Neuronal stem cell (in vitro differentiated cells): ENCODE results near the gene SNRNP27.
A peak's percentile ranks its signal among the peaks of the same experiment; 100 is the strongest.

Experiments used
- DNase-seq: peaks from one replicate; pipeline ENCODE4 v3.0.0-alpha.2; 2013; ENCODE audit warnings: low spot score
- H2AFZ ChIP-seq: one replicate; pipeline ENCODE4 v1.6.1; 2013; ENCODE audit warnings: mild to moderate bottlenecking, low read length, inconsistent platforms
- H2AK5ac ChIP-seq: 2 replicates; pipeline ENCODE4 v1.6.1; 2013; ENCODE audit warnings: low read depth, mild to moderate bottlenecking, inconsistent platforms, low read length, moderate library complexity, mixed read lengths
- H2BK120ac ChIP-seq: 2 replicates; pipeline ENCODE4 v1.6.1; 2013; ENCODE audit warnings: low read depth, mild to moderate bottlenecking, inconsistent platforms, low read length, moderate library complexity, mixed read lengths
- H2BK12ac ChIP-seq: one replicate; pipeline ENCODE4 v1.6.1; 2013; ENCODE audit warnings: low read length, inconsistent platforms
- H2BK15ac ChIP-seq: 2 replicates; pipeline ENCODE4 v1.6.1; 2013; ENCODE audit warnings: mild to moderate bottlenecking, low read length, inconsistent platforms, mixed read lengths
- H2BK5ac ChIP-seq: one replicate; pipeline ENCODE4 v1.6.1; 2013; ENCODE audit warnings: inconsistent platforms, mild to moderate bottlenecking, low read length, moderate library complexity
- H3K14ac ChIP-seq: one replicate; pipeline ENCODE4 v1.6.1; 2013; ENCODE audit warnings: low read length, inconsistent platforms
- H3K18ac ChIP-seq: 2 replicates; pipeline ENCODE4 v1.6.1; 2013; ENCODE audit warnings: low read length, inconsistent platforms
- H3K23ac ChIP-seq: 2 replicates; pipeline ENCODE4 v1.6.1; 2013; ENCODE audit warnings: low read depth, mild to moderate bottlenecking, mixed read lengths, low read length, inconsistent platforms; ENCODE audit not compliant: poor library complexity
- H3K27ac ChIP-seq: replicated peaks from 3 replicates; pipeline ENCODE4 v1.5.1; 2013; ENCODE audit warnings: low read length, inconsistent platforms
- H3K27me3 ChIP-seq, 3 experiments: 2 replicates each; pipeline ENCODE4 v1.6.1; 2013; ENCODE audit warnings: low read length in 3 of 3, mild to moderate bottlenecking in 2 of 3, inconsistent platforms in 1 of 3, low read depth in 1 of 3, mixed read lengths in 1 of 3, moderate library complexity in 1 of 3; ENCODE audit not compliant: control insufficient read depth in 3 of 3, insufficient read depth in 3 of 3
- H3K36me3 ChIP-seq, 2 donors: replicated peaks in 1 of 2; 2 replicates each; pipeline ENCODE4 v1.6.1; 2013; ENCODE audit warnings: low read length in 2 of 2; ENCODE audit not compliant: control insufficient read depth in 2 of 2, insufficient read depth in 2 of 2
- H3K4ac ChIP-seq: 2 replicates; pipeline ENCODE4 v1.6.1; 2013; ENCODE audit warnings: inconsistent platforms, mild to moderate bottlenecking, low read length, moderate library complexity
- H3K4me1 ChIP-seq, 2 donors: 1 replicate in 1 of 2; 2 replicates in 1 of 2; pipeline ENCODE4 v1.6.1; 2013; ENCODE audit warnings: low read length in 2 of 2, low read depth in 1 of 2; ENCODE audit not compliant: control insufficient read depth in 2 of 2, insufficient read depth in 1 of 2
- H3K4me2 ChIP-seq: one replicate; pipeline ENCODE4 v1.6.1; 2013; ENCODE audit warnings: mild to moderate bottlenecking, low read length, inconsistent platforms; ENCODE audit not compliant: insufficient read depth, poor library complexity, severe bottlenecking
- H3K4me3 ChIP-seq, 2 donors: 2 replicates each; pipeline ENCODE4 v1.5.1; 2013; ENCODE audit warnings: low read length in 2 of 2, mild to moderate bottlenecking in 2 of 2, inconsistent platforms in 1 of 2, moderate library complexity in 1 of 2
- H3K79me1 ChIP-seq: one replicate; pipeline ENCODE4 v1.6.1; 2013; ENCODE audit warnings: low read depth, mild to moderate bottlenecking, inconsistent platforms, low read length, moderate library complexity
- H3K9ac ChIP-seq: one replicate; pipeline ENCODE4 v1.6.1; 2013; ENCODE audit warnings: mild to moderate bottlenecking, low read depth, low read length, inconsistent platforms; ENCODE audit not compliant: poor library complexity
- H3K9me3 ChIP-seq, 2 donors: replicated peaks in 1 of 2; 2 replicates each; pipeline versions ENCODE3 to v1.6.1; 2013; ENCODE audit warnings: low read length in 2 of 2, mild to moderate bottlenecking in 2 of 2, inconsistent platforms in 1 of 2, low read depth in 1 of 2, mixed read lengths in 1 of 2, moderate library complexity in 1 of 2; ENCODE audit not compliant: control insufficient read depth in 2 of 2, insufficient read depth in 1 of 2
- H4K8ac ChIP-seq: one replicate; pipeline ENCODE4 v1.6.1; 2013; ENCODE audit warnings: low read depth, mild to moderate bottlenecking, inconsistent platforms, low read length, moderate library complexity
- H4K91ac ChIP-seq: one replicate; pipeline ENCODE4 v1.6.1; 2013; ENCODE audit warnings: low read length, low read depth, mild to moderate bottlenecking, inconsistent platforms; ENCODE audit not compliant: poor library complexity
- WGBS, 2 donors: extraction: QIAGEN DNeasy Blood & Tissue Kit; methylation state at CpG; one replicate each; pipeline ENCODE4 v1.1.7; 2013; ENCODE audit warnings: missing lambda C conversion rate in 2 of 2, mixed read lengths in 1 of 2; ENCODE audit not compliant: insufficient read length in 2 of 2, insufficient replicate concordance in 1 of 2; ENCODE audit errors: extremely low coverage in 2 of 2; 5-methylcytosine and 5-hydroxymethylcytosine counted together

Gene SNRNP27

GRCh38 chr2:69916106-69916505, 22.4 kb downstream of the SNRNP27 start:
- H2AFZ ChIP-seq = no peak overlapping the region
- no peak overlapping the region for H2BK120ac ChIP-seq
- no peak overlapping the region for H2BK15ac ChIP-seq
- no CpG with 5 or more reads among the region's 2 CpGs for WGBS, 2 donors
- H3K79me1 ChIP-seq = peaks cover 2% of the 10 kb centered on the region
- H3K27me3 ChIP-seq = no peaks in the 10 kb centered on the region
- no peak overlapping the region for H3K9ac ChIP-seq
- no peak for DNase-seq
- no peak overlapping the region for H2AK5ac ChIP-seq
- H3K9me3 ChIP-seq = no peaks in the 10 kb centered on the region
- no peak overlapping the region for H2BK5ac ChIP-seq
- no peak overlapping the region for H4K8ac ChIP-seq
- H3K23ac ChIP-seq = no peak overlapping the region
- peaks cover 0 to 2% of the 10 kb centered on the region in 2 donors for H3K4me1 ChIP-seq
- H3K4me2 ChIP-seq = no peak overlapping the region
- H3K36me3 ChIP-seq = peaks cover 4 to 30% of the 10 kb centered on the region in 2 donors
- H3K4me3 ChIP-seq = peak overlapping the region in 1 of 2 donors; percentile 72
- H3K4ac ChIP-seq = no peak overlapping the region
- no peak overlapping the region for H3K27ac ChIP-seq
- no peak overlapping the region for H2BK12ac ChIP-seq
- no peak overlapping the region for H3K14ac ChIP-seq
- no peak overlapping the region for H4K91ac ChIP-seq
- no peak overlapping the region for H3K18ac ChIP-seq

DNA sequence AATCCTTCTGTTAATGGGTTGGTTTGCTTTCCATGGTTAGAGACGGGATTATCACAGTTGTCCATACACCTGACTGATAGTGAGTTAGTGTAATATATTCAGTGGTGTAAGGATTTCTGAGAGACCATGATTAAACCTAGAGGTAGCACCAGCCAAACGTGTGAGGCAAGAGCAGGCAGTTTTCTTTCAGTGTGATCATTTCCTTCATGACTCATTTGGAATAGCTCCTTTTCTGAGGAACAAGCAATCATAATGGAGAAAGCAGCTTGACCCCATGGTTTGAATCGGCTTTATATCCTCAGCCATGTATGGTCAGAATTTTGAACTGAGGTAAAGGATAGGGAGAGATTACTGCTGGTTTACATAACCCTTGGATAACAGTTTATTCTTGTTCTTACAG, 24.1 kb downstream of the SNRNP27 start:
- no peak overlapping the region for H2BK15ac ChIP-seq
- no peak overlapping the region for H3K23ac ChIP-seq
- peaks cover 2% of the 10 kb centered on the region for H3K79me1 ChIP-seq
- no peak overlapping the region for H3K9ac ChIP-seq
- H2BK5ac ChIP-seq = no peak overlapping the region
- H3K36me3 ChIP-seq = peaks cover 4 to 37% of the 10 kb centered on the region in 2 donors
- H4K91ac ChIP-seq = no peak overlapping the region
- no peak overlapping the region for H2BK120ac ChIP-seq
- no peak overlapping the region for H3K4me3 ChIP-seq
- WGBS, 2 donors = no CpG with 5 or more reads among the region's 3 CpGs
- H3K18ac ChIP-seq = no peak overlapping the region
- no peaks in the 10 kb centered on the region for H3K27me3 ChIP-seq
- no peak overlapping the region for H4K8ac ChIP-seq
- no peak overlapping the region for H3K4me2 ChIP-seq
- H3K9me3 ChIP-seq = no peaks in the 10 kb centered on the region
- no peak overlapping the region for H2AFZ ChIP-seq
- H3K4ac ChIP-seq = no peak overlapping the region
- no peak for DNase-seq
- no peak overlapping the region for H2BK12ac ChIP-seq
- no peak overlapping the region for H3K27ac ChIP-seq
- peaks cover 0 to 3% of the 10 kb centered on the region in 2 donors for H3K4me1 ChIP-seq
- no peak overlapping the region for H3K14ac ChIP-seq
- no peak overlapping the region for H2AK5ac ChIP-seq

DNA sequence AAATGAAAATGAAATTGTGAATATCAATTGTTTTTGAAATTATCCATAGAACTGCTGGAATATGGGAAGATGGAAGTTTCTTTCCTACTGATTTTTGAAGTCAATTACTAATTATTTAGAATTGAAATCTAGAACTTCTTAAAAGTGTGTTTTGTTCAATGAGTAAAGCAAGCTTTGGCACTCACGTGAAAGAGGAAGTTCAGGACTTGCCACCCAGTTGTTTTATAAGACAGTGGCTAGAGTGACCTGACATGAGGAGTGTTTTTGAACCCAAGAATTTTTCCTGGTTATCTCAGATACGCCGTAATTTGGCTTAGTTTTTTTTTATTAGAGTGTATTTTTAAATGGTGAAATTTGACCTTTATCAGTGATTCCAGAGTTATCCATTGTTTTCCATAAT, 24.6 kb downstream of the SNRNP27 start:
- Histone ChIP-seq H2AK5ac (no peak overlapping the region), H4K8ac (no peak overlapping the region), H3K4ac (no peak overlapping the region), H3K4me3 (no peak overlapping the region), H2BK5ac (no peak overlapping the region), H3K14ac (no peak overlapping the region), H3K36me3 (peaks cover 2 to 35% of the 10 kb centered on the region in 2 donors), H3K9ac (no peak overlapping the region), H3K4me1 (peaks cover 0 to 3% of the 10 kb centered on the region in 2 donors), H3K9me3 (no peaks in the 10 kb centered on the region), H2BK12ac (no peak overlapping the region), H3K27ac (no peak overlapping the region), H3K18ac (no peak overlapping the region), H4K91ac (no peak overlapping the region), H2BK15ac (no peak overlapping the region), H3K79me1 (peaks cover 2% of the 10 kb centered on the region), H3K27me3 (no peaks in the 10 kb centered on the region), H2BK120ac (no peak overlapping the region), H2AFZ (no peak overlapping the region), H3K23ac (no peak overlapping the region), H3K4me2 (no peak overlapping the region)
- no CpG with 5 or more reads among the region's 3 CpGs for WGBS, 2 donors
- no peak for DNase-seq

DNA sequence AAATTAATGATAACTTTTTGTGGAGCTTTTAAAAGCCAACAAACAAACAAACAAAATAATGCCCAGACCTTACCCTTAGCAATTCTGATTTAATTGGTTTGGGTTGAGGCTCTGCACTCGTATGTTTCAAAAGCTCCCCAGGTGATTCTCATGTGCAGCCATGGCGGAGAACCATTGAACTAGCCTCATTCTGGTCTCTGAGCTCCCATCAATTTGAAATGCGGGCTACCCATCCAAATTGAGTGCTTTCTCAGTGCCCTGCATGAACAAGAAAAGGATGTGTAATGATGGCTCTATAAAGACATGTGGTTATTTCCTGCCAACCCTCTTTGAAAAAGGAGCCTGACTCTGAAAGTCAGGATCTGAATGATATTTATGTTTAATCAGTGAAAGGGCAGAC, 29.4 kb downstream of the SNRNP27 start:
- Histone ChIP-seq H3K4ac (no peak overlapping the region), H2BK15ac (no peak overlapping the region), H3K9me3 (no peaks in the 10 kb centered on the region), H3K14ac (no peak overlapping the region), H3K79me1 (no peaks in the 10 kb centered on the region), H2BK12ac (no peak overlapping the region), H2BK120ac (no peak overlapping the region), H3K27ac (no peak overlapping the region), H2AFZ (no peak overlapping the region), H3K23ac (no peak overlapping the region), H4K8ac (no peak overlapping the region), H3K18ac (no peak overlapping the region), H3K4me3 (no peak overlapping the region), H3K36me3 (peaks cover 2 to 35% of the 10 kb centered on the region in 2 donors), H3K27me3 (no peaks in the 10 kb centered on the region), H2AK5ac (no peak overlapping the region), H4K91ac (no peak overlapping the region), H2BK5ac (no peak overlapping the region), H3K4me2 (no peak overlapping the region), H3K4me1 (peaks cover 0 to 1% of the 10 kb centered on the region in 2 donors), H3K9ac (no peak overlapping the region)
- no CpG with 5 or more reads among the region's 3 CpGs for WGBS, 2 donors
- no peak for DNase-seq
